T-cell (primary cell): ENCODE measurements around the gene NEURL2. TPM values are rescaled to one million over a fixed set of nuclear protein-coding genes. Genes with fewer than 3 reads are reported as not detected.

Experiments
- ATAC-seq, 4 experiments: fragments of 200-7000 bp in 3 of 4; fragments of 150-1000 bp in 1 of 4; cut with Tn5 transposase; replicated peaks in 1 of 4; 1 replicate in 3 of 4; 2 replicates in 1 of 4; pipeline ENCODE4 v1.10.0; 2021; ENCODE audit warnings: moderate library complexity in 3 of 4, mild to moderate bottlenecking in 2 of 4, moderate number of reproducible peaks in 1 of 4
- CTCF ChIA-PET, 2 donors: fragments of 300-600 bp; sonication (Branson Sonifier 250); formaldehyde crosslinking; loops; one replicate each; lab custom pipeline; 2022; ENCODE audit warnings: antibody characterized with exemption in 2 of 2; lab: Charles Lee
- POLR2A ChIA-PET, 2 donors: fragments of 300-600 bp; sonication (Branson Sonifier 250); formaldehyde crosslinking; loops; one replicate each; lab custom pipeline; 2022; ENCODE audit warnings: antibody characterized with exemption in 2 of 2; lab: Charles Lee
- DNase-seq, 35 experiments: peaks; one replicate each; pipeline versions ENCODE4 v3.0.0 to v3.0.0-alpha.2; 2013 to 2023
- H3K27ac ChIP-seq: one replicate; pipeline ENCODE4 v1.5.1; 2013; ENCODE audit warnings: low read length
- H3K27me3 ChIP-seq, 2 experiments: replicated peaks in 1 of 2; 1 replicate in 1 of 2; 2 replicates in 1 of 2; pipeline versions ENCODE4 v1.6.1 to v1.7.0; 2013; ENCODE audit warnings: low read length in 1 of 2, mixed read lengths in 1 of 2; ENCODE audit not compliant: control insufficient read depth in 2 of 2, insufficient read depth in 2 of 2; ENCODE audit errors: extremely low read depth in 1 of 2
- H3K36me3 ChIP-seq, 2 donors: 1 replicate in 1 of 2; 2 replicates in 1 of 2; pipeline versions ENCODE4 v1.6.1 to v1.7.0; 2013; ENCODE audit warnings: low read length in 1 of 2; ENCODE audit not compliant: control insufficient read depth in 2 of 2, insufficient read depth in 1 of 2; ENCODE audit errors: extremely low read depth in 1 of 2
- H3K4me1 ChIP-seq, 2 experiments: 1 replicate in 1 of 2; 2 replicates in 1 of 2; pipeline versions ENCODE4 v1.6.1 to v1.7.0; 2013; ENCODE audit warnings: low read length in 2 of 2, mixed read lengths in 1 of 2; ENCODE audit not compliant: insufficient read depth in 2 of 2, control insufficient read depth in 1 of 2; ENCODE audit errors: extremely low read depth in 1 of 2
- H3K4me3 ChIP-seq, 2 donors: 1 replicate in 1 of 2; 2 replicates in 1 of 2; pipeline versions ENCODE4 v1.5.1 to v1.7.0; 2013; ENCODE audit warnings: mild to moderate bottlenecking in 2 of 2, low read length in 1 of 2, moderate library complexity in 1 of 2; ENCODE audit not compliant: control insufficient read depth in 1 of 2; ENCODE audit errors: extremely low read depth in 1 of 2
- H3K9me3 ChIP-seq: 2 replicates; pipeline ENCODE4 v1.7.0; 2013
- H3K27ac Mint-ChIP-seq, 2 donors: one replicate each; pipeline ENCODE4 v1.8.0; 2020 to 2021; ENCODE audit warnings: mild to moderate bottlenecking in 2 of 2, mixed read lengths in 2 of 2
- H3K27me3 Mint-ChIP-seq, 2 donors: one replicate each; pipeline ENCODE4 v1.8.0; 2021 to 2022; ENCODE audit warnings: mixed read lengths in 2 of 2
- H3K36me3 Mint-ChIP-seq: one replicate; pipeline ENCODE4 v1.8.0; 2021; ENCODE audit warnings: mixed read lengths
- H3K4me1 Mint-ChIP-seq, 3 donors: one replicate each; pipeline ENCODE4 v1.8.0; 2020 to 2022; ENCODE audit warnings: mixed read lengths in 3 of 3, mild to moderate bottlenecking in 1 of 3
- H3K4me3 Mint-ChIP-seq, 3 donors: one replicate each; pipeline ENCODE4 v1.8.0; 2020 to 2022; ENCODE audit warnings: mild to moderate bottlenecking in 3 of 3, mixed read lengths in 3 of 3, moderate library complexity in 3 of 3
- H3K9me3 Mint-ChIP-seq, 3 donors: one replicate each; pipeline ENCODE4 v1.8.0; 2020 to 2022; ENCODE audit warnings: mixed read lengths in 3 of 3
- WGBS: methylation state at CpG from one replicate; pipeline ENCODE4 v1.1.5; 2013; ENCODE audit warnings: missing lambda C conversion rate; ENCODE audit not compliant: insufficient coverage; 5-methylcytosine and 5-hydroxymethylcytosine counted together
- total RNA-seq, 35 experiments: library from RNA in 6 of 35; stranded (reverse) in 6 of 35; fragments of 120-200 nt in 1 of 35; gene quantifications; one replicate each; pipeline versions ENCODE4 v1.2.1 to v1.2.4 and lab custom pipeline; 2013 to 2026

NEURL2 gene
- total RNA-seq, 5 donors from 2014 or later (not counting 1 experiment from before 2014, with no cell fraction given), result 3.1 to 6.9 (median 6.1) TPM

GRCh38 chr20:45843506-45843905 is 47.5 kb downstream of the NEURL2 start:
- Mint-ChIP-seq H3K9me3 (no peaks in the 10 kb centered on the region), H3K4me3 (no peak overlapping the region), H3K36me3 (peaks cover 33% of the 10 kb centered on the region), H3K27ac (no peak overlapping the region), H3K27me3 (no peaks in the 10 kb centered on the region), H3K4me1 (peaks cover 0 to 3% (median under 1%) of the 10 kb centered on the region in 3 donors)
- Histone ChIP-seq H3K36me3 (peaks cover 16 to 60% of the 10 kb centered on the region in 2 donors), H3K4me3 (no peak overlapping the region), H3K9me3 (no peaks in the 10 kb centered on the region), H3K27ac (no peak overlapping the region), H3K27me3 (no peaks in the 10 kb centered on the region), H3K4me1 (no peaks in the 10 kb centered on the region)
- DNase-seq (no peak), ATAC-seq (no peak)
- CTCF ChIA-PET, result no interaction called here
- POLR2A ChIA-PET, result no interaction called here
- 98% methylated on average over 12 of the region's 14 CpGs for WGBS

GRCh38 chr20:45842169-45842812 is 48.7 kb downstream of the NEURL2 start:
- DNase-seq (no peak), ATAC-seq (no peak)
- no peaks in the 10 kb centered on the region for H3K27me3 ChIP-seq
- Mint-ChIP-seq H3K4me1 (peaks cover 0 to 3% (median 0%) of the 10 kb centered on the region in 3 donors), H3K4me3 (no peak overlapping the region), H3K9me3 (no peaks in the 10 kb centered on the region), H3K36me3 (peaks cover 32% of the 10 kb centered on the region), H3K27ac (peak overlapping the region in 1 of 2 donors; percentile 55), H3K27me3 (no peaks in the 10 kb centered on the region)
- no peaks in the 10 kb centered on the region for H3K9me3 ChIP-seq
- H3K27ac ChIP-seq, result no peak overlapping the region
- ChIA-PET CTCF (interaction anchor here in 1 of 2 donors (0.6 kb wide), 1 partner anchor 164 kb away, joined by 3 read pairs; no protein-coding TSS in a partner anchor), POLR2A (no interaction called here)
- H3K4me1 ChIP-seq, result no peaks in the 10 kb centered on the region
- peaks cover 16 to 49% of the 10 kb centered on the region in 2 donors for H3K36me3 ChIP-seq
- no peak overlapping the region for H3K4me3 ChIP-seq
- 57% methylated on average over 1 of the region's 5 CpGs for WGBS

- Histone ChIP-seq H3K4me3 (no peak overlapping the region), H3K27ac (no peak overlapping the region), H3K9me3 (no peaks in the 10 kb centered on the region), H3K27me3 (no peaks in the 10 kb centered on the region), H3K36me3 (peaks cover 16 to 44% of the 10 kb centered on the region in 2 donors), H3K4me1 (no peaks in the 10 kb centered on the region)
- POLR2A ChIA-PET, result no interaction called here
- H3K27me3 Mint-ChIP-seq, result no peaks in the 10 kb centered on the region
- no peak overlapping the region for H3K4me3 Mint-ChIP-seq
- peaks cover 32% of the 10 kb centered on the region for H3K36me3 Mint-ChIP-seq
- WGBS, result 98% methylated on average over 6 of the region's 10 CpGs
- H3K27ac Mint-ChIP-seq, result no peak overlapping the region
- CTCF ChIA-PET, result no interaction called here
- DNase-seq, result no peak
- ATAC-seq, result no peak
- peaks cover 0 to 3% (median 2%) of the 10 kb centered on the region in 3 donors for H3K4me1 Mint-ChIP-seq
- no peaks in the 10 kb centered on the region for H3K9me3 Mint-ChIP-seq
These were observed 49.4 kb downstream of the NEURL2 start for GRCh38 chr20:45841407-45842129.

- no peak overlapping the region for H3K4me3 Mint-ChIP-seq
- ChIA-PET CTCF (no interaction called here), POLR2A (no interaction called here)
- peaks cover 28% of the 10 kb centered on the region for H3K36me3 Mint-ChIP-seq
- no peaks in the 10 kb centered on the region for H3K9me3 Mint-ChIP-seq
- no peaks in the 10 kb centered on the region for H3K27me3 ChIP-seq
- DNase-seq (no peak), ATAC-seq (no peak)
- H3K36me3 ChIP-seq, result peaks cover 16 to 35% of the 10 kb centered on the region in 2 donors
- H3K27ac Mint-ChIP-seq, result no peak overlapping the region
- no peaks in the 10 kb centered on the region for H3K9me3 ChIP-seq
- H3K4me1 Mint-ChIP-seq, result peaks cover 0 to 3% (median 2%) of the 10 kb centered on the region in 3 donors
- no peaks in the 10 kb centered on the region for H3K27me3 Mint-ChIP-seq
- 96% methylated on average over 25 of the region's 25 CpGs for WGBS
- no peak overlapping the region for H3K4me3 ChIP-seq
- H3K4me1 ChIP-seq, result no peaks in the 10 kb centered on the region
- no peak overlapping the region for H3K27ac ChIP-seq
These were observed 50.3 kb downstream of the NEURL2 start for GRCh38 chr20:45840700-45841198.

Other genes with a start within 250 kb of the NEURL2 start
- not detected for gene WFDC11, start 221.0 kb downstream of the NEURL2 start, total RNA-seq
- gene WFDC13, start 189.2 kb downstream of the NEURL2 start, total RNA-seq, result not detected
- not detected for gene WFDC10B, start 186.2 kb downstream of the NEURL2 start, total RNA-seq
- gene SPINT4, start 168.9 kb downstream of the NEURL2 start, total RNA-seq, result not detected
- not detected for gene WFDC3, start 99.3 kb downstream of the NEURL2 start, total RNA-seq
- 10 to 100 TPM; 14.7 to 25.3 (median 20.5) TPM for gene DNTTIP1, start 99.3 kb downstream of the NEURL2 start, total RNA-seq
- gene UBE2C, start 78.6 kb downstream of the NEURL2 start, total RNA-seq, result 1 to 10 TPM in 3 of 5 donors, under 1 TPM in 2; 0.44 to 2.4 (median 1.2) TPM
- gene TNNC2, start 63.9 kb downstream of the NEURL2 start, total RNA-seq, result 1 to 10 TPM in 1 of 5 donors, under 1 TPM in 3, not detected in 1; 0.41 to 1.3 (median 0.70) TPM
- gene SNX21, start 57.4 kb downstream of the NEURL2 start, total RNA-seq, result 1 to 10 TPM; 1.1 to 3.5 (median 2.1) TPM
- 10 to 100 TPM; 20.4 to 33.9 (median 32.0) TPM for gene ACOT8, start 33.8 kb downstream of the NEURL2 start, total RNA-seq
- gene ZSWIM3, start 33.6 kb downstream of the NEURL2 start, total RNA-seq, result 1 to 10 TPM; 1.4 to 7.5 (median 5.6) TPM
- gene ZSWIM1, start 10.0 kb downstream of the NEURL2 start, total RNA-seq, result 10 to 100 TPM in 3 of 5 donors, 1 to 10 TPM in 2; 8.3 to 17.2 (median 14.6) TPM
- 1 to 10 TPM in 4 of 5 donors, under 1 TPM in 1; 0.68 to 4.6 (median 3.6) TPM for gene SPATA25, start 3.6 kb downstream of the NEURL2 start, total RNA-seq
- gene CTSA, start 127 bp upstream of the NEURL2 start, total RNA-seq, result 100 to 1,000 TPM in 1 of 5 donors, 10 to 100 TPM in 4; 55.5 to 101 (median 85.1) TPM
- 1 to 10 TPM in 3 of 5 donors, under 1 TPM in 1, not detected in 1; 0.35 to 1.7 (median 1.4) TPM for gene PLTP, start 20.9 kb upstream of the NEURL2 start, total RNA-seq
- 10 to 100 TPM; 74.4 to 78.7 (median 74.6) TPM for gene PCIF1, start 43.5 kb upstream of the NEURL2 start, total RNA-seq
- gene ZNF335, start 81.0 kb upstream of the NEURL2 start, total RNA-seq, result 100 to 1,000 TPM in 1 of 5 donors, 10 to 100 TPM in 4; 58.6 to 106 (median 68.3) TPM
- gene MMP9, start 117.7 kb upstream of the NEURL2 start, total RNA-seq, result 1 to 10 TPM in 2 of 5 donors, under 1 TPM in 3; 0.15 to 3.4 (median 0.47) TPM
- gene SLC12A5, start 138.0 kb upstream of the NEURL2 start, total RNA-seq, result under 1 TPM in 1 of 5 donors, not detected in 4; 0.05 TPM
- gene NCOA5, start 198.8 kb upstream of the NEURL2 start, total RNA-seq, result 10 to 100 TPM; 21.0 to 43.1 (median 39.7) TPM
- 1 to 10 TPM; 1.5 to 9.6 (median 5.9) TPM for gene CD40, start 227.1 kb upstream of the NEURL2 start, total RNA-seq